Mucosa of gallbladder (tissue), 1 donor: ENCODE results near the gene GPS2. TPM values are rescaled to one million over a fixed set of nuclear protein-coding genes. Genes with fewer than 3 reads are reported as not detected.
A peak's percentile ranks its signal among the peaks of the same experiment; 100 is the strongest.

Experiments used
- DNase-seq: peaks from one replicate; pipeline ENCODE4 v3.0.0-alpha.2; 2020; ENCODE audit warnings: low spot score
- total RNA-seq: library from RNA; stranded (reverse); gene quantifications from one replicate; pipeline ENCODE4 v1.2.1, GENCODE V29; 2021
- donor health status: DM: no; HTN: no; CAD: no.

The GPS2 gene, protein sequence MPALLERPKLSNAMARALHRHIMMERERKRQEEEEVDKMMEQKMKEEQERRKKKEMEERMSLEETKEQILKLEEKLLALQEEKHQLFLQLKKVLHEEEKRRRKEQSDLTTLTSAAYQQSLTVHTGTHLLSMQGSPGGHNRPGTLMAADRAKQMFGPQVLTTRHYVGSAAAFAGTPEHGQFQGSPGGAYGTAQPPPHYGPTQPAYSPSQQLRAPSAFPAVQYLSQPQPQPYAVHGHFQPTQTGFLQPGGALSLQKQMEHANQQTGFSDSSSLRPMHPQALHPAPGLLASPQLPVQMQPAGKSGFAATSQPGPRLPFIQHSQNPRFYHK
- 71.8 TPM for total RNA-seq

DNA sequence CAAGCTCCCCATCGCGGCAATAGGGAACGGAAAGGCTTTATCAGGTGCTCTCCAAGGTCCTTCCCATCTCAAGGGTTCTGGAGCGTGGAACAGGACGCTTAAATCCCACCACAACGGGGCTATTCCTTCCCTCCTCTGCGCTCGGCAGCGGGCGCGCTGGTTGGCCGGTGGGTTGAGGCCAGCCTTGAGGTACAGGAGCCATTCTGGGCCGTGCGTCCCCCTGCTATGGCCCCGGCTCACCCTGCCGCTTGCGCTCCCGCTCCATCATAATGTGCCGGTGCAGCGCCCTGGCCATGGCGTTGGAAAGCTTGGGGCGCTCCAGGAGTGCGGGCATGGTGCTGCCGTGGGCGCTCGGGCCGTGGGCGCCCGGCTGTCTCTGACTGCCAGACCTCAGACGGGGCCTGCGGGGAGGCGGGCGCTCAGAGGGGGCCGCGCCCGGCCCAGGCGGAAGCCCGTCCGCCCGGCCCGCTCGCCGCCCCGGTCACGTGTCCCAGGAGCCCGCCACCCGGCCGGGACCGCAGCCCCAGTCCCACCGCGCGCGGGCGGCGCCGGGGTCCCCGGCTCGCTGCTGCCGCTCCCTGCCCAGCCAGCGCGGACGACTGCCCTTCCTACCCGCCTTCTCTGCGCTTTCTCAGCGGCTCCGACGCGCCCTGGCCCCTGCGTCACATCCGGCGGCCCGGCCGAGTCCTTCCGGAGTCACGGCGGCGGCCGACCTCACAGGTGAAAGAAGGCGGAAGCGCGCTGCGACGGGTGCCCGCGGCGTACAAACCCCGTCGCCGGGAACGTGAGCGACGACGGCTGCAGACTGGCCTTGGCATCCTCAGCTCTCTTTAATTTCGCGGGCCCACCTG, at the start of gene GPS2:
TSS of gene GPS2 (minus strand) at position 642 of the 851 bp plus-strand sequence. CDS start at position 334, 308 bp downstream.
- DNase-seq, result peak; percentile 94

DNA sequence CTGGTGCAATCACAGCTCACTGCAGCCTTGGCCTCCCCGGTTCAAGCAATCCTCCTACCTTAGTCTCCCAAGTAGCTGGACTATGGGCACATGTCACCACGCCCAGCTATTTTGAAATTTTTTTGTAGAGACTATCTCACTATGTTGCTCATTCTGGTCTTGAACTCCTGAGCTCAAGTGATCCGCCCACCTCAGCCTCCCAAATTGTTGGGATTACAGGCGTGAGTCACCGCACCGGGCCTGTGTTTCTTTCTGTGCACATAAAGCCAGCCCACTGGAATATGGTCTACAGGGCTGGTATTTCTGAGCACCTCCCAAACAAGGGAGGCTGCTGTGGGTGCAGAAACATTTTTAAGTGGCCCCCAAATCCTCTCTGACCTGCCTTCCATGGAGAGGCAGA, 48.2 kb upstream of the GPS2 start:
- DNase-seq, result no peak

DNA sequence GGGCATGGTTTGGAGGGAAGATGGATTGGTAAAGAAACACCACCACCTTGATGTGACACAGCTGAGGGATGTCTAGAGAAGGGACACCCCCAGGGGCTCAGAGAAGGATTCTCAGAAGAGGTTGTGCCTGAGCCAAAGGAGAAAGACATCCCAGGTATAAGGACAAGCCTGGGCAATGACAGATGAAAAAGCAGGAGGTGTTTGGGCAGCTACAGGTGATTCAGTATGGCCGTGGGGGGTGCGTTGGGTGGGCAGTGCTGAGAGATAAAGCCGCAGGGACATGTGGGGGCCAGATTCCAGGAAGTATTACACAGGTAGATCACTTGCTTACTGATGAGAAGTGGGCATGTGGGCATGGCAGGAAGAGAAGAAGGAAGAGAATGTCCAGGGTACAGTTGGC, 46.7 kb upstream of the GPS2 start:
- DNase-seq, result no peak

DNA sequence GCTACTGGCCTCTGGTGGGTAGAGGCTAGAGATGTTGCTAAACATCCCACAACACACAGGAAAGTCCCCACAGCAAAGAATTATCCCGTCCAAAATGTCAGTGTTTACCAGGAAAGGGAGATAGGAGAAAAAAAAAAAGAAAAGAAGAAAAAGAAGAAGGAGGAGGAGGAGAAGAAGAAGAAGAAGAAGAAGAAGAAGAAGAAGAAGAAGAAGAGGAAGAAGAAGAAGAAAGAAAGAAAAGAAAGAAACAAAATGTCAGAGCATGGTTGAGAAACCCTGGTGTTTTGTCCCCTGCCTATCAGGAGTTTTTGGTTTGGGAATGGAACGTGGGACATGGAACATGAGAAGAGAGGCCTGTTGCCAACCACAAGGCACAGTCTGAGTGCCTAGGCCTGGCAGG, 42.2 kb upstream of the GPS2 start:
- DNase-seq, result no peak

DNA sequence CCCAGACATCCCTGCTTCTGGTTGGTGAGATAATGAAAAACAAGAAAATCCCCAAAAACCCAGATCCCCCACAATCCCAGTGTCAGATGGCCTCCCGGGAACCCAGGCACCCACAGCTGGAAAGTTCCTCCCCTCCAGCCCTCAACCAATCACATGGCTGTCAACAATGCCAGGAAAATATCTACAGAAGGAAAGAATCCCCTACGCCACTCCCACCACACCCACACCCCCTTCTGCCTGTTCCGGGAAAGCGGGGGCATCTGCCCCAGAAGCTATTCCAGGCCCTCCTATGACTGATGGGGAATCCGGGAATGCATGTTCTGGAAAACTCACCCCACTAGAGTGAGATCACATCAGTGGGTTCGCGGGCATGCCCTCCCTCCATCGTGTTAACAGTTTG, 41.6 kb upstream of the GPS2 start:
- DNase-seq, result no peak

DNA sequence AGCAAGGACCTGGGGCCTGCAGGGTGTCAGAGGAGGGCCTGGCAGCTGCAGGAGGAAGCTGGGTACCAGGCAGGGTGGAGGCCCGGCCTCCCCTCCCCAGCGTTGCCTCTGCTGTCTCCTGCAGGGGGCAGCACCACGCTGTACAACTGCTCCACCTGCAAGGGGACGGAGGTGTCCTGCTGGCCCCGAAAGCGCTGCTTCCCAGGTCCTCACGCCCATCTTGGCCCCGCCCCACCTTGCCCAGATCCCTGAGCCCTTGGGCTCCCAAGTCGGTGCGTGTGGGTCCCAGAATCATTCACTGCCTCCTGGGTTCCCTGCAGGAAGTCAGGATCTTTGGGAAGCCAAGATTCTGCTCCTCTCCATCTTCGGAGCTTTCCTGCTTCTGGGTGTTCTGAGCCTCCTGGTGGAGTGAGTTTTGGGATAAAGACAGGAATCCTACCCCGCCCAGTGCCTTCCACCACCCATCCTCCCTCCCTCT, 41.0 kb upstream of the GPS2 start:
- peak; percentile 76 for DNase-seq

DNA sequence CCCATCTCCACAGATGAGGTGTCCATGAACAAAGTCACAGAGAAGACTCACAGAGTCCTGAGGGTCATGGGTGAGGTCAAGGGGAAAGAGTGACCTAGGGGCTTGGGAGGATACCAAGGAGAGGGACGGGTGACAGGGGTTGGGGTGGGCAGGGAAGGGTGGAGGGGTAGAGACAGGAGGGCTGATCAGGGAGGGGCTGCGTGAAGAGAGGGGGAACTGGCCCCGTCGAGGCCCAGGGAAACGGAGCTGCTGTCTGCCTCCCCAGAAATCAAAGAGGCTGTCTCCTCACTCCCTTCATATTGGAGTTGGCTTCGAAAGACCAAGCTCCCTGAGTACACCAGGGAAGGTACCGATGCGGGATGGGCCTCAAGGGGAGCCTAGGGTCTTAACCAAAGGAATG, 40.4 kb upstream of the GPS2 start:
- no peak for DNase-seq

DNA sequence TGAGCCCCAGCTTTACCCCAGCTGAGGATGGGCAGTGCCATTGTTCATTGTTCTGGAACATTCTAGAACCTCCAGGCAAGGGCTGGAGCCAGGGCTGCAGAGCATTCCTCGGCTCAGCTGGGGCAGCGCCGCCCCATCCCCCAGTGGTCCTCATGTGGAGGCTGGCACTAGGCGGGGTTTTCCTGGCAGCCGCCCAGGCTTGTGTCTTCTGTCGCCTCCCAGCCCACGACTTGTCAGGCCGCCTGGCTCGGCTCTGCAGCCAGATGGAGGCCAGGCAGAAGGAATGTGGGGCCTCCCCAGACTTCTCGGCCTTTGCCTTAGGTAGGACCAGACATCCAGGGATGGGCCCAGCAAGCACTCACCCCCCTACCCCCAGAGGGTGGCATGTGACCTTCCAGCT, 39.9 kb upstream of the GPS2 start, which contains the start of gene TMEM95:
TSS of gene TMEM95 (plus strand) at position 104 of the 400 bp plus-strand sequence. CDS start at position 153, 49 bp downstream.
- DNase-seq, result peak; percentile 36

DNA sequence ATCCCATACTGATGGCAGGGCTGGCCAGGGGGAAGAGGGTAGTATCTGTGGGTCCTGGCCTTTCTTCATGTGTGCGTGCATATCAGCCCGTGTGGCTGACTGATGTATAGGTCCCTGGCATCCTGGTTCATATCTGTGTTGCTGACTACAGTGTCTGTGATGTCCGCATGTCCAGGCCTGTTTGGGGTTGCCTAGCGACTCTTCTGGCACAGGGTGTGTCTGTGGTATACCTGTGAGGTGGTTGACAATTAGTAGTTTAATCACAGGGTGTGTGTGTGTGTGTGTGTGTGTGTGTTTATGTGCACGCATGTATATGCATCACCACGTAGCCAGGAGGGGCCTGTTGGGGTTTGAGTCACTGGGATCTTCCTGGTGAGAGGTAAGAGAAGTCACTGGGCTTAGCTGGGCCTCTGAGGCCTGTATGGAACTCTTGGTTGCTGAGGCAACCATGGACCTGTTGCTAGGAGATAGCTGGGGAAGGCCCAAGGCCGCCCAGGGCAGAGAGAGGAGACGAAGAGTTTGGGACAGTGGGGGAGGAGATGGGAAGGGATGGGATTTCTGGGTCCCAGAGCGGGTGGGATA, 39.2 kb upstream of the GPS2 start:
- DNase-seq, result no peak

DNA sequence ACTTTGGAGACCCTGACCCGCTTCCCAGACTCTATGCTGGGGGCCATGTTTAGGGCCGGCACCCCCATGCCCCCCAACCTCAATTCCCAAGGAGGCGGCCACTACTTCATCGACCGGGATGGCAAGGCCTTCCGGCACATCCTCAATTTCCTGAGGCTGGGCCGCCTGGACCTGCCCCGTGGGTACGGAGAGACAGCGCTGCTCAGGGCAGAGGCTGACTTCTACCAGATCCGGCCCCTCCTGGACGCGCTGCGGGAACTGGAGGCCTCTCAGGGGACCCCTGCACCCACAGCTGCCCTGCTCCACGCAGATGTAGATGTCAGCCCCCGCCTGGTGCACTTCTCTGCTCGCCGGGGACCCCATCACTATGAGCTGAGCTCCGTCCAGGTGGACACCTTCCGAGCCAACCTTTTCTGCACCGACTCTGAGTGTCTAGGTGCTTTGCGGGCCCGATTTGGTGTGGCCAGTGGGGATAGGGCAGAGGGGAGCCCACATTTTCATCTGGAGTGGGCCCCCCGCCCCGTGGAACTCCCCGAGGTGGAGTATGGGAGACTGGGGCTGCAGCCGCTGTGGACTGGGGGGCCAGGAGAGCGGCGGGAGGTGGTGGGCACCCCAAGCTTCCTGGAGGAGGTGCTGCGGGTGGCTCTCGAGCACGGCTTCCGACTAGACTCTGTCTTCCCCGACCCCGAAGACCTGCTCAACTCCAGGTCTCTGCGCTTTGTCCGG, 37.9 kb upstream of the GPS2 start:
- no peak for DNase-seq

DNA sequence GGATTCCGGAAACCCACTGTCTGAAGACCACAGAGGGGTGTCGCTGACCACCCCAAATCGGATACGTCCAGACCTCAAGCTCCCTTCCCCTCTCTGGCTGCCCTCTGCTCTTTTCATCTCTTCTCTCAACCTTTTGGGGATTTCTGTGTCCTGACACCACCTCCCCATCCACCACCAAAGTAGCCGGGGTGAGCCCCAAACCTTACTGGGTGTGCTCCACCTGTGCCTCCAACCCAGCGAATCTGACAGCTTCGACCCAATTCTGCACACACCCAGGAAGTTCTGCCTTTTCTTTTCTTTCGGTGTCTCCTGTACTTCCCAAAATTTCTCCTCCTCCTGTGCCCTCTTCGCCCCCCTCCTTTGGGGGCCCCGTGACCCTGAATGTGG, 37.3 kb upstream of the GPS2 start:
- no peak for DNase-seq

DNA sequence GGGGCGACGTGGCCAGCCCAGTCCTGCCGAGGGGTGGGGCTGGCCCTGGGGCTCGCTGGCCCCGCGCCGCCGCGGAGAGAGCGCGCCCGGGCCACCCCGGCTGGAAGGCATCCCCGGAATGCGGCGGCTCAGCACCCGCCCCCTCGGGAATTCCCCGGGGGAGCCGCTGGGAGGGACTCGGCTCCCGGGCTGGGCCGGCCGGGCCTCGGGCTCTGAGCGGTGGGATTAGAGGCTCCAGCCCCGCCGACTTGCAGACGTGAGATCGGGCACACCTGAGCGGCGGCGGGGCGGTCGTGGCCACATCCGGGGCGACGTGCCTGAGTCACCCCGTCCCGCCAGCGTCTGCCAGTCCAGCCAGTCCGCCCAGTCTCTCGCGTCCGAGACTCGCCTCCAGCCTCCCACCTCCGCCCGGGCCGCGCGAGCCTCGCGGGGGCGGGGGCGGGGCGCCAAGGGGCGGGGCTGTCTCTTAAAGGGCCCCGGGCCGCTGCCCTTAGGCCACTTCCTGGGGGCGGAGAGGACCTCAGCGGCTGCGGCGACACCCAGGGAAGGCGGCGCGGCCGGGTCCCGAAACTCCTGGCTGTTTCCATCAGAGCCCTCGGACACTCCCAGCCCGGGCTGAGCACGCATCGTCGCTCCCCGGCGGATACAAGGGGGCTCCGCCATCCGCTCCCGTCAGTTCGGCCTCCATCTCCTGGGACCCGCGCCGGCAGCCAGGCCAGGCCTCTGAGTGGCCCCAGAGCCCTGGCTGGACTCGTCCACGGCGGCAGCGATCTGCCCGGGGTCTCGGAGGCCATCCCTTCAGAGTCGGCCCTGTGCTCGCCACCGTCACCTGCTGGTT, 36.7 kb upstream of the GPS2 start, which contains the start of gene KCTD11:
TSS of gene KCTD11 (plus strand) at position 498 of the 838 bp plus-strand sequence.
- peak; percentile 91 for DNase-seq

DNA sequence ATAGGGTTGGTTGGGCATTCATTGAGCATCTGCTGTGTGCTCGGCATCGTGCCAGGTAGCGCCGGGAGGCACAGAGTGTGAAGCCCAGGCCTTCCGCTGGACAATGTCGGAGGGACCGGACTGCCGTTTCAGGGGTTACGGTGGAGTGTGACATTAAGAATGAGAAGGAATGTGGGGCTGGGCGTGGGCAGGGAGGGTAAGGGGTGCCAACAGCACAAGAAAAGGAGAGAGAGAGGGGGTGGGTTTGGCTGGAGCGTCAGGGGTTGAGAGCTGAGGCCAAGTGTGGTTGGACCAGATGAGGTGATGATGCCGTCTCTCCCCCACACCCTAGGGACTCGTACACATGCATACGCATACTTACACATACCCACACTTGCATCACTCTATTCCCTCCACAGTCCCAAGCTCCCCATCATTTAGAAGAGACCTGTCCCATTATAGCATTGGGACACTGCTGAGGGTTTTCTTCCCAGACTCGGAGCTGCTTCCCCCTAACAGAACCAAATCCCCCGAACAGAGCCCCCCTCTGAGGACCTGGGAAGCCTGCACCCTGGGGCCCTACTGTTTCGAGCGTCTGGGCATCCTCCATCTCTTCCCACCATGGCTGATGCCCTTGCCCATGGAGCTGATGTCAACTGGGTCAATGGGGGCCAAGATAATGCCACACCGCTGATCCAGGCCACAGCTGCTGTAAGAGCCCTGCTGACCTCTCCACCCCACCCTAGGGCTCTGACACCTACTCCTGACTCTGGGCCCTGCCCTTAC, 33.5 kb upstream of the GPS2 start:
- no peak for DNase-seq

DNA sequence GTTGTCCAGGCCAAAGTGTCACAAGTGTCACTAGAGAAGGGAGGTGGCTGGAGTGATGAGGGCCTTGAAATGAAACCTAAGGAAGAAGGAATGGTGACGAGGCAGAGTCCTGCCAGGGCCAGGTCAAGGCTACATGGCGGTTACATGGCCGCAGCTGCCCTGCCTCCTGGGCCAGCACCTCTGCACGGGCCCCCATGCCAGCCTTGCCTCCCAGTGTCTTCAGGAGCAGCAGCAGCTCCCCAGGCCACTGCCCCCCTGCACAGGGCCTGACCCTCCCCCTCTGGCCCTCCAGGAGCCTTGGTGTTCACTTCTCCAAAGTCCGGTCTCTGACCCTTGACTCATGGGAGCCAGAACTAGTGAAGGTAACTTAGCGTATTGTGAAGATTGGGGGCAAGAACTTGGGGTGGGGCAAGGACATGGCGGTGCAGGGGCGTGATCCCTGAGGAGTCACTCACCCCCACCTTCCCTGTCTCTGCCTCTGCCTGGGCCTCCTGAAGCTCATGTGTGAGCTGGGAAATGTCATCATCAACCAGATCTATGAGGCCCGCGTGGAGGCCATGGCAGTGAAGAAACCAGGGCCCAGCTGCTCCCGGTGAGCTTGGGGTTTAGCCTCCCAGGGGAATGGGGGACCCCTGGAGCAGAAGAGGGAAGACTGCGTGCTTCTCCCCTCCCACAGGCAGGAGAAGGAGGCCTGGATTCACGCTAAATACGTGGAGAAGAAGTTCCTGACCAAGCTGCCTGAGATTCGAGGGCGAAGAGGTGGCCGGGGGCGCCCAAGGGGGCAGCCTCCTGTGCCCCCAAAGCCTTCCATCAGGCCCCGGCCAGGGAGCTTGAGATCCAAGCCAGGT, 32.7 kb upstream of the GPS2 start:
- no peak for DNase-seq

DNA sequence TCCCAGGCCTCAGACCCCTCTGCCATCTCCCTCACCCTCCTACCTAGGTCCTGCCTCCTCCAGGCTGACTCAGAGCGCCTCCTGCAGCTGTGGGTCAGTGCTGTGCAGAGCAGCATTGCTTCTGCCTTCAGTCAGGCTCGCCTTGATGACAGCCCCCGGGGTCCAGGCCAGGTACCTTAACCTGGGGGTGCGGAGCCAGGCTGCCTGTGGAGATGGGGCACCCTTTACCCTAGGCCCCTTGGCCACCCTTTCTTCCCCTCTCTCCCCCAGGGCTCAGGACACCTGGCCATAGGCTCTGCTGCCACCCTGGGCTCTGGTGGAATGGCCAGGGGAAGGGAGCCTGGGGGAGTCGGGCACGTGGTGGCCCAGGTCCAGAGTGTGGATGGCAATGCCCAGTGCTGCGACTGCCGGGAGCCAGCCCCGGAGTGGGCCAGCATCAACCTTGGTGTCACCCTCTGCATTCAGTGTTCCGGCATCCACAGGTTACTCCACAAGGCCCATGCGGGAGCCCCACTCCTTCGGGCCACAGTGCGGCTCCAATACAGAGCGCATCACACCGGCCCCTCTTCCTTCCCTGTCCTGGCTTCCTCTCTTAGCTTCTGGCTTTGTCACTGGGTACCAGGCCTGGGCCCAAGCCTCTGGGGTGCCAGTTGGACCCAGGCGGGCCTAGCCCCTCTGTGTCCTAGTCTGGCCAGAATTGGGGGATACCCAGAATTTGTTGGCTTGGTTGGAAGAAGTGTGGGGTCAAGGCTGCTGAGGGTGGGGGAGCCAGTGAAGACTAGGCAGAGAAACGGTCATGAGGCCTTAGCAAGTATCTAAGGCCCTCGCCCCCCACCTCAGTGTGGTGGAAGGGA, 31.8 kb upstream of the GPS2 start:
- DNase-seq, result no peak

DNA sequence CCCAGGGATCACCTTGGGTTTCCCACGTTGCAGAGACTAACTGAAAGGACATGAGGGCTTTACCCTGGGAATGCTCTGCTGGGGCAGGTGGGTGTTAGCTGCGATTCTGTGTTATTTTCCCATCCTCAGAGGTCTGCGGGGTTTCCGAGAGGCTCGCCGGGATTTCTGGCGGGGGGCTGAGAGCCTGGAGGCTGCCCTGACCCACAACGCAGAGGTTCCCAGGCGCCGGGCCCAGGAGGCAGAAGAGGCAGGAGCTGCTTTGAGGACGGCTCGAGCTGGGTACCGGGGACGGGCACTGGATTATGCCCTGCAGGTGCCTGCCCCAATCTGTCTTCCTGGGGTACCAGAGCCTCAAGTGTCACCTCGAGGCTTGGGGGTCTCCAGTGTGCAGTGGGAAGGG, 28.1 kb upstream of the GPS2 start:
- DNase-seq, result no peak

DNA sequence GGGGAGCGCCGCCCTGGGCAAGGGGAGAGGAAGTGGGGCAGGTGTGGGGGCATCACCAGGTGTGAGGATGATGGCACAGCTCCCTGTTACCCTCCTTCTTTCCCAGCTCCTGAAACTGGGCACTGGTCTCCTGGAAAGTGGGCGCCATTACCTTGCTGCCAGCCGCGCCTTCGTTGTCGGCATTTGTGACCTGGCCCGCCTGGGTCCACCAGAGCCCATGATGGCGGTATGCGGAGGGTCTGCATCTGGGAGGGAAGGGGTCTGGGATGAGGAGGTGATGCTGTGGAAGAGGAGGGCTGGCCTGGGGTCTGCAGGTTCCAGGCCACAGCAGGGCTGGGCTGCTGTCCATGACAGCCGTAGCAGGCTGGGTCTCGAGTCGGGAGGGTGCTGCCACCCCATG, 26.7 kb upstream of the GPS2 start:
- no peak for DNase-seq

DNA sequence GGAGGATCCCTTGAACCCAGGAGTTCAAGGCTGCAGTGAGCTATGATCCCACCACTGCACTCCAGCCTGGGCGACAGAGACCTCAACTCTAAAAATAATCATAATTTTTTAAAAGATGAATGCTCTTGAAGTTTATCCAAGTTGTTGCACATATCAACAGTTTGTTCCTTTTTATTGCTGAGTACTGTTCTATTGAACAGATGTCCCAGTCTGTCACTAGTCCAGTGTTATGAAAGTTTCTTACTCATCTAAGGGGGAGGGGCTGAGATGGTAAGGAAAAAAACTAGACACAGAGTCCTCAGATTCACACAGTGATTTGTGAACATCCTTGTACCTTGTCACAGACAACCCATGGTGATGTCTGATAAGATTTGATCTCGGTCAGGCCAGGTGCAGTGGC, 25.0 kb upstream of the GPS2 start:
- no peak for DNase-seq
